HG03139 (cell line): ENCODE data around the gene PSMA6.

Experiments
- ATAC-seq: cut with Tn5 transposase; IDR thresholded peaks from one replicate; pipeline ENCODE4 v1.9.1; 2021; ENCODE audit not compliant: unreplicated experiment

The PSMA6 gene

DNA sequence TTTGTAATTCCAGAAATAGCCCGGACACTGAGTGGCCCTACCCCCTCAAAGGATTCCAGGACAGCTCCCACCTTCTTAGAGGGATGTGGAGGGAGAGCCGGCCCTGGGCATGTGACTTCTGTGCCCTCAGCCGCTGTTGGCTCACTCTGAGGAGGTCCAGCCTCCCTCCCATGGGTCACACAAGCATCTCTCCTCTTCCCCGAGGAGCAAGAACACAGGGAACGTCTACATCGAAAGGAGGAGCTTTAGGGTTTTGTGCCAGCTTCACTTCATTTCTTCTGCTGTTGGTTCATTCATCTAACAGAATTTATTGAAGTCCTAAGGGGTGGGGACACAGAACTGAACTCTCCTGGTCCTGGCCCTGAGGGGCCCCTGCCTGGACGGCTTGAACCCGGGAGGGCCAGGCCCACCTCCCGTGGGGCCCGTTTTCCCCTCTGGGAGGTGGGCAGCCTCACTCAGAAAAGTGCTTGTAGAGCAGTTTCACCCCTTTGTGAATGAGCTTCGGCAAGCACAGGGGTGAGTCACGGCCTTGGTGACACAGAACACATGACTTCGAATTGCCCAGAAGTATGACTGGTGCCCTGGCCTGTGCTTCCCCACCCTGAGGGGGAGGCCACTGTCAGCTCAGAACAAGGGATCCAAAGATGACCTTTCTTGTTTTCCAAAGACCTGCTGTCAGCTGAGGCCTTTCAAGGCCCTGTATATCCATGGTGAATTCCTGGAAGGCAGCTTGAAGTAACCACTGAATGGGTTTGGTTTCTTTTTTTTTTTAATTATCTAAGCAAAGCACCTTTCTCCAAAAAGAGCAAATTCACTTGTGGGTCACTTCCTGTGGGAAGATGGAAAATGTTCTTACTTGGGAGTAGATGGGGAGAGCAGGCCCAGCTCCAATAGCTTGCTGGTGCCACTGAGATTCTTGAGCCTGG, 73.2 kb downstream of the PSMA6 start:
- peak; percentile 49 for ATAC-seq

DNA sequence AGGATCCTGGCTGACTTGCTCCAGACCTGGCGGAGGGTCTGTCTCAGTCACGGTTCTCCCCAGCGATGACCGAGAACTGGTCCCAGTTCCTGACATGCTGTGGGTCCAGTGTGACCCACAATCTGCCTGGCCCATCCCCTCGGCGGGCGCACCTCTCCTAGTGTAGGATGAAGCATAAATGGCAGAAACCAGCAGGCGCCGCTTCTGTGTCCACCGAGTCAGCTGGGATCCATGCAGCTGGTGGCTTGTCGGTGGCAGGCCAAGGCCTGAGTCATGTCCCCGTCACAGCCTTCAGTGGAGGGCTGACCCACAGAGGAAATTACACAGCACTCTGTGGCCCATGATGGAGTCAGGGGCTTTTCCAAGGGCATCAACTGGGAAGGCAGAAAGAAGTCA, 73.9 kb downstream of the PSMA6 start:
- ATAC-seq: no peak

DNA sequence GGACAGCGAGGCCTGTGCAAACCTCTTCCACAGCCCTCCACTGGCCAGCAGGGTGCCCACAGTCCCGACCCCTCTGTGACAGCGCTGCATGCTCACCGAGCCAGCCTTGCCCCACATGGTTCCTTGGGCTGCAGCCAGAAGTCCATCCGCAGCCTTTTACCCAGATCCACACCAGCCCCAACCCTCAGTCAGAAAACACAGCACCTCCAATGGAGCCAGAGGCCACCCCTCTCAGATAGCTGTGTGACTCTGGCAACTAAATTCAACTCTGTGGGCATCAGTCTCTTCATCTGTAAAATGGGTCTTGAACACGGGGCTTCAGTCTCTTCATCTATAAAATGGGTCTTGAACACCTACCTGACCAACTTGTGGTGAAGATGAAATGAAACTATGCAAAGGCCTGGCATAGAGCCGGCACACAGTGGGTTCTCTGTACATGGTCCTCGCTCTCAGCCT, 74.4 kb downstream of the PSMA6 start:
- ATAC-seq: no peak

DNA sequence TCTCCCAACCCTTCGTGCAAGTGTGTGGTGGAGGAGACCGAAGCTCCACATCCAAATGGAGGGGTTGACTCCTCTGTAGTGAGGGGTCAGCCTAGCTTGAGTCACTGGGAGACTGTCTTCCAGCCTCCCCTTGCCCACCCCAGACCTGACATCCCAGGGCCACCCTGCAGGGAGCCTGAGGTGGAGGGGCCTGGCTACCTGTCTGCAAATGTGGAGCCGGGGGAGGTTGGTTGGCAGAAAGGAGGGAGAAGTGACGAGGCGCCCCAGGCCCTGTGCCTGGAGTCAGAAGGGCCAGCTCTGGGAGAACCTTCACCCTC, 74.8 kb downstream of the PSMA6 start:
- ATAC-seq: no peak
